Parathyroid adenoma (tissue), 2 donors: ENCODE measurements around the gene EGFL6.
"Not testable (repeated sequence)": the region's sequence is repeated elsewhere in the genome, so short reads cannot be mapped to it uniquely, and the experiment has no call there.

Experiments used
- H2AFZ ChIP-seq: fragments of 300-600 bp; sonication (generic); one replicate; pipeline ENCODE4 v1.7.0; 2017; ENCODE audit warnings: antibody characterized with exemption, mild to moderate bottlenecking
- H3K27ac ChIP-seq: fragments of 300-600 bp; sonication (generic); one replicate; pipeline ENCODE4 v1.7.0; 2017
- H3K27me3 ChIP-seq: fragments of 300-600 bp; sonication (generic); one replicate; pipeline ENCODE4 v1.7.0; 2017; ENCODE audit warnings: low read length; ENCODE audit not compliant: control insufficient read depth, insufficient read depth
- H3K36me3 ChIP-seq: fragments of 300-600 bp; sonication (generic); one replicate; pipeline ENCODE4 v1.7.0; 2017; ENCODE audit warnings: low read length; ENCODE audit not compliant: control insufficient read depth, insufficient read depth
- H3K4me1 ChIP-seq: fragments of 300-600 bp; sonication (generic); one replicate; pipeline ENCODE4 v1.7.0; 2017; ENCODE audit warnings: control low read depth
- H3K4me2 ChIP-seq: fragments of 300-600 bp; sonication (generic); one replicate; pipeline ENCODE4 v1.7.0; 2017; ENCODE audit warnings: low read length
- H3K4me3 ChIP-seq: fragments of 300-600 bp; sonication (generic); one replicate; pipeline ENCODE4 v1.7.0; 2017; ENCODE audit warnings: low read depth, low read length
- H3K79me2 ChIP-seq: fragments of 300-600 bp; sonication (generic); one replicate; pipeline ENCODE4 v1.7.0; 2017; ENCODE audit warnings: control low read depth
- H3K9ac ChIP-seq: fragments of 300-600 bp; sonication (generic); one replicate; pipeline ENCODE4 v1.7.0; 2017; ENCODE audit warnings: mild to moderate bottlenecking
- H3K9me3 ChIP-seq: fragments of 300-600 bp; sonication (generic); one replicate; pipeline ENCODE4 v1.7.0; 2017; ENCODE audit warnings: low read length; ENCODE audit not compliant: control insufficient read depth
- TF ChIP-seq, protein P1 (sequence below): fragments of 300-600 bp; sonication (generic); IDR thresholded peaks from one replicate; pipeline ENCODE4 v1.7.0; 2017; ENCODE audit warnings: antibody characterized with exemption, mild to moderate bottlenecking
- donor health status: primary hyperparathyroidism.

EGFL6 gene

DNA sequence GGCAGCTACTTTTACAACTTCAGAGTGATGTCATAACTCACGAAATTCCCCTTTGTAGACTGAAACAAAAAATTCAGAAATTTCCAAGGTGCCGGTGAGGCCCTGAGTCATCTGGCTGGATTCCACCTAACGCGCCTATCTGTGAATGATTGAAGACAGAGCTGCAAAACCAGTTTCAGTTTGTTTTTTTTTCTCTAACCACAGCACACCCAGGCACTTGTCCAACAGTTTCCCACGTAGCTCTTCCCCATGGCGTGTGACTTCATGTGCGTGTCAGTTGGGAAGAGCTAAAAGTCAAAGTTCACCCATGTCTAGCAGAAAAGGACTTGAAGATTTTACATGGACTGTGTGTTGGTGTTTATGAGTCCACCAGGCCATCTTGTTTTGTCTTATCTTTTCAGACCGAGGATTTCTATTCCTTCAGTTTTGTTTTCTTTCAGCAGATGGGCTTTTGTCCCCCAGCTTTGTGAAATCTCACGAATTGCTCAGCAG, 99.9 kb downstream of the EGFL6 start:
- Histone ChIP-seq H3K9ac (no peak overlapping the region), H3K4me1 (no peaks in the 10 kb centered on the region), H3K79me2 (no peaks in the 10 kb centered on the region), H2AFZ (peak overlapping the region; percentile 58), H3K9me3 (no peaks in the 10 kb centered on the region), H3K4me3 (no peak overlapping the region), H3K27me3 (no peaks in the 10 kb centered on the region), H3K36me3 (no peaks in the 10 kb centered on the region), H3K4me2 (peak overlapping the region; percentile 35), H3K27ac (peak overlapping the region; percentile 68)
- TF ChIP-seq, protein P1, sequence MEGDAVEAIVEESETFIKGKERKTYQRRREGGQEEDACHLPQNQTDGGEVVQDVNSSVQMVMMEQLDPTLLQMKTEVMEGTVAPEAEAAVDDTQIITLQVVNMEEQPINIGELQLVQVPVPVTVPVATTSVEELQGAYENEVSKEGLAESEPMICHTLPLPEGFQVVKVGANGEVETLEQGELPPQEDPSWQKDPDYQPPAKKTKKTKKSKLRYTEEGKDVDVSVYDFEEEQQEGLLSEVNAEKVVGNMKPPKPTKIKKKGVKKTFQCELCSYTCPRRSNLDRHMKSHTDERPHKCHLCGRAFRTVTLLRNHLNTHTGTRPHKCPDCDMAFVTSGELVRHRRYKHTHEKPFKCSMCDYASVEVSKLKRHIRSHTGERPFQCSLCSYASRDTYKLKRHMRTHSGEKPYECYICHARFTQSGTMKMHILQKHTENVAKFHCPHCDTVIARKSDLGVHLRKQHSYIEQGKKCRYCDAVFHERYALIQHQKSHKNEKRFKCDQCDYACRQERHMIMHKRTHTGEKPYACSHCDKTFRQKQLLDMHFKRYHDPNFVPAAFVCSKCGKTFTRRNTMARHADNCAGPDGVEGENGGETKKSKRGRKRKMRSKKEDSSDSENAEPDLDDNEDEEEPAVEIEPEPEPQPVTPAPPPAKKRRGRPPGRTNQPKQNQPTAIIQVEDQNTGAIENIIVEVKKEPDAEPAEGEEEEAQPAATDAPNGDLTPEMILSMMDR, result no peak

DNA sequence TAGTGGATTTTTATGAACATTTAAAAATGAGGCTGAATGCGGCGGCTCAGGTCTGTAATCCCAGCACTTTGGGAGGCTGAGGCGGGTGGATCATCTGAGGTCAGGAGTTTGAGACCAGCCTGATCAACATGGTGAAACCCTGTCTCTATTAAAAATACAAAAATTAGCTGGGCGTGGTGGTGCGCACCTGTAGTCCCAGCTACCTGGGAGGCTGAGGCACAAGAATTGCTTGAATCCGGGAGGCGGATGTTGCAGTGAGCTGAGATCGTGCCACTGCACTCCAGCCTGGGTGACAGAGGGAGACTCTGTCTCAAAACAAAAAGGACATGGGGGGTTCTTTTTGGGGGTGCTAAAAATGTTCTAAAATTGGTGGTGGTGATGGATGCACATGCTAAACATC, 100.4 kb downstream of the EGFL6 start:
- H3K4me1 ChIP-seq, H3K9ac ChIP-seq, H3K36me3 ChIP-seq, H3K27me3 ChIP-seq, H3K79me2 ChIP-seq, H3K4me3 ChIP-seq, H3K9me3 ChIP-seq: not testable (repeated sequence)
- Histone ChIP-seq H3K27ac (peak overlapping the region; percentile 68), H3K4me2 (peak overlapping the region; percentile 35), H2AFZ (peak overlapping the region; percentile 58)

DNA sequence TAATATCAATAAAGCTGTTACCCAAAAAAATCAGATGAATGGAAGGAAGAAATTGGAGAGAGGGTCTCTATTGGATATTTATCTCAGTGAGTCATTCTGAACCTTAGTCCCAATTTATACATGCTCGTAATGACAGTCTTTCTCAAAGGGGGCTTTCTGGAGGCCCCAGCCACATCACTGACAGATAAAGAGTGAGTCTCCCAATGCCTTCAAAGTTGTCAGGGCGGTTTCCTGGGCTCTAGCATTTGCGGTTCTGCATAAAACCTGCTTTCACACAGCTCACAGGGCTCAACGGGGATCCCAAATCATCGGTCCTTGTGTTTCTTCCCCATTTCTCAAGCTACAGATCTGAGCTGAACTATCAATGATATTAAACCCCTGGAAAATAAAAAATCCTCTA, 100.8 kb downstream of the EGFL6 start:
- Histone ChIP-seq H3K4me2 (no peak overlapping the region), H3K79me2 (no peaks in the 10 kb centered on the region), H3K9me3 (no peaks in the 10 kb centered on the region), H3K27ac (no peak overlapping the region), H3K36me3 (no peaks in the 10 kb centered on the region), H2AFZ (no peak overlapping the region), H3K27me3 (no peaks in the 10 kb centered on the region), H3K9ac (no peak overlapping the region), H3K4me3 (no peak overlapping the region), H3K4me1 (no peaks in the 10 kb centered on the region)
- TF ChIP-seq, protein P1, result no peak

DNA sequence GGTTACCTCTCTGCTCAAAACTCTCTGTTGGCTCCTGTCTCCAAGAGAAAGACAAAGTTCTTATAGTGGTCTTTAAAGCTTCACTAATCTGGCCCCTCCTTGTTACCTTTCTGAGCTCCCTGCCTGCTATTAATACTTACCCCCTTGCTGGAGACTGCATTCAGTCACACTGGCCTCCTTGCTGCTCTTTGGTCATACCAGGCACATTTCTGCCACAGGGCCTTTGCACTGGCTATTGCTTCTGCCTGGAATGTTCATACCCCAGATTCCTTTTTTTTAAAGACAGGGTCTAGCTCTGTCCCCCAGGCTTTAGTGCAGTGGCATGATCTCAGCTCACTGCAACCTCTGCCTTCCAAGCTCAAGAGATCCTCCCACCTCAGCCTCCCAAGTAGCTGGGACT, 103.6 kb downstream of the EGFL6 start:
- Histone ChIP-seq H3K27ac (no peak overlapping the region), H3K9me3 (no peaks in the 10 kb centered on the region), H3K4me3 (no peak overlapping the region), H3K4me1 (no peaks in the 10 kb centered on the region), H3K79me2 (no peaks in the 10 kb centered on the region), H3K9ac (no peak overlapping the region), H2AFZ (no peak overlapping the region), H3K36me3 (no peaks in the 10 kb centered on the region), H3K4me2 (no peak overlapping the region), H3K27me3 (no peaks in the 10 kb centered on the region)
- TF ChIP-seq, protein P1, result no peak

DNA sequence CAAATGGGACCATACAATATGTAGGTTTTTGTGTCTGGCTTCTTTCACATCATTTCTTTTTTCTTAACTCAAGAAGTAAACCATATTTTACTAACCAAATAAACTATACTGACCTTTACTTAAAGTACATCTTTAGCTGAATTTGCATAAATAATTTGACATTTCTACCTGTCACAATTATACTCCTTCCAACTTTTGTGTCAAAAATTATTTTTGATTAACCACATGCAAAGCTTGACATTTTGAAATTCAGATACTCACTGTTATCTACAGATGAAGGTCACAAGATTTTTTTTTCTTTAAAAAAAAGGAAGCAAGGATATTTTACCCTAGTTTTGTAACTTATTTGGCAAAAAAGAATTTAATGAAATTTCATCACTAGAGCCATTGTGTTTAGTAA, 107.5 kb downstream of the EGFL6 start:
- Histone ChIP-seq H3K27ac (no peak overlapping the region), H3K4me2 (no peak overlapping the region), H2AFZ (no peak overlapping the region), H3K36me3 (no peaks in the 10 kb centered on the region), H3K79me2 (no peaks in the 10 kb centered on the region), H3K9me3 (no peaks in the 10 kb centered on the region), H3K4me1 (no peaks in the 10 kb centered on the region), H3K4me3 (no peak overlapping the region), H3K9ac (no peak overlapping the region), H3K27me3 (no peaks in the 10 kb centered on the region)
- TF ChIP-seq, protein P1, result no peak

DNA sequence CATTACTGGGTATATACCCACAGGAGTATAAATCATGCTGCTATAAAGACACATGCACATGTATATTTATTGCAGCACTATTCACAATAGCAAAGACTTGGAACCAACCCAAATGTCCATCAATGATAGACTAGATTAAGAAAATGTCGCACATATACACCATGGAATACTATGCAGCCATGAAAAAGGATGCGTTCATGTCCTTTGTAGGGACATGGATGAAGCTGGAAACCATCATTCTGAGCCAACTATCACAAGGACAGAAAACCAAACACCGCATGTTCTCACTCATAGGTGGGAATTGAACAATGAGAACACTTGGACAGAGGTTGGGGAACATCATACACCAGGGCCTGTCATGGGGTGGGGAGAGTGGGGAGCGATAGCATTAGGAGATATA, 110.3 kb downstream of the EGFL6 start:
- not testable (repeated sequence) for H3K4me1 ChIP-seq, H3K9ac ChIP-seq, H3K27ac ChIP-seq, H2AFZ ChIP-seq, H3K4me3 ChIP-seq, H3K4me2 ChIP-seq, H3K9me3 ChIP-seq, H3K27me3 ChIP-seq, H3K79me2 ChIP-seq, H3K36me3 ChIP-seq
